NB4 (cell line): Measurements from ENCODE around the gene ABLIM2.

Experiments
- MYC ChIP-seq: IDR thresholded peaks from 2 replicates; pipeline ENCODE4 v1.6.1; 2011; ENCODE audit warnings: low read depth, low read length
- POLR2A ChIP-seq: IDR thresholded peaks from 2 replicates; pipeline ENCODE4 v1.6.1; 2011; ENCODE audit warnings: mild to moderate bottlenecking; ENCODE audit not compliant: insufficient read length; ENCODE audit errors: extremely low read depth
- TF ChIP-seq, protein P1 (sequence below): IDR thresholded peaks from one replicate; pipeline ENCODE4 v1.5.1; 2012; ENCODE audit warnings: low read depth, low read length

DNA sequence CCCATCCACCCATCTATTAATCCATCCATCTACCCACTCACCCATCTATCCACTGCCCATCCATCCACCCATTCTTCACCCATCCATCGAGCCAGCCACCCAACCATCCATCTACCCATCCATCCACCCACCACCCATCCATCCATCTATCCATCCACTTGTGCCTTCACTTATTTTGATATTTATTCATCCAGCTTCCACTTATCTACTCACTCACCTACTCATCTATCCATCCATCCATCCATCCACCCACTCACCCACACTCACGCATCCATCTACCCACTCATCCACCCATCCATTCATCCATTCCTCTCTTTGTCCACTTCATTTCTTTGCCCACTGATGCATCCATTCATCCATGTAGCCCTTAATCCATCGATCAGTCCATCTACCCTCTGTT is 146.1 kb downstream of the ABLIM2 start:
- TF ChIP-seq, protein P1, sequence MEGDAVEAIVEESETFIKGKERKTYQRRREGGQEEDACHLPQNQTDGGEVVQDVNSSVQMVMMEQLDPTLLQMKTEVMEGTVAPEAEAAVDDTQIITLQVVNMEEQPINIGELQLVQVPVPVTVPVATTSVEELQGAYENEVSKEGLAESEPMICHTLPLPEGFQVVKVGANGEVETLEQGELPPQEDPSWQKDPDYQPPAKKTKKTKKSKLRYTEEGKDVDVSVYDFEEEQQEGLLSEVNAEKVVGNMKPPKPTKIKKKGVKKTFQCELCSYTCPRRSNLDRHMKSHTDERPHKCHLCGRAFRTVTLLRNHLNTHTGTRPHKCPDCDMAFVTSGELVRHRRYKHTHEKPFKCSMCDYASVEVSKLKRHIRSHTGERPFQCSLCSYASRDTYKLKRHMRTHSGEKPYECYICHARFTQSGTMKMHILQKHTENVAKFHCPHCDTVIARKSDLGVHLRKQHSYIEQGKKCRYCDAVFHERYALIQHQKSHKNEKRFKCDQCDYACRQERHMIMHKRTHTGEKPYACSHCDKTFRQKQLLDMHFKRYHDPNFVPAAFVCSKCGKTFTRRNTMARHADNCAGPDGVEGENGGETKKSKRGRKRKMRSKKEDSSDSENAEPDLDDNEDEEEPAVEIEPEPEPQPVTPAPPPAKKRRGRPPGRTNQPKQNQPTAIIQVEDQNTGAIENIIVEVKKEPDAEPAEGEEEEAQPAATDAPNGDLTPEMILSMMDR: no peak
- no peak for TF ChIP-seq POLR2A
- TF ChIP-seq MYC: no peak
